SK-N-MC (cell line): Measurements from ENCODE around the gene BICD1.
"Not testable (repeated sequence)": the region's sequence is repeated elsewhere in the genome, so short reads cannot be mapped to it uniquely, and the experiment has no call there.

Experiments used
- DNase-seq: peaks from one replicate; pipeline ENCODE4 v3.0.0-alpha.2; 2011; ENCODE audit warnings: low read depth, low spot score
- H3K27ac ChIP-seq: fragments of 200-600 bp; sonication (generic); 2 replicates; pipeline ENCODE4 v1.5.1; 2016; ENCODE audit warnings: mixed run types
- H3K36me3 ChIP-seq: fragments of 200-600 bp; sonication (generic); 2 replicates; pipeline ENCODE4 v1.6.1; 2017; ENCODE audit warnings: antibody characterized with exemption, low read length, mixed read lengths; ENCODE audit not compliant: insufficient read depth
- H3K4me3 ChIP-seq: fragments of 200-600 bp; sonication (generic); 2 replicates; pipeline ENCODE4 v1.5.1; 2016
- H3K9ac ChIP-seq: fragments of 200-600 bp; sonication (generic); 2 replicates; pipeline ENCODE4 v1.8.0; 2017; ENCODE audit warnings: mixed run types, mixed read lengths; ENCODE audit not compliant: insufficient read length
- H3K9me3 ChIP-seq: fragments of 200-600 bp; sonication (generic); 2 replicates; pipeline ENCODE4 v1.6.1; 2017; ENCODE audit warnings: low read depth, mild to moderate bottlenecking, antibody characterized with exemption, low read length, moderate library complexity, mixed read lengths
- EZH2 ChIP-seq: fragments of 200-600 bp; sonication (generic); IDR thresholded peaks from one replicate; pipeline ENCODE4 v1.6.1; 2017; ENCODE audit warnings: antibody characterized with exemption
- FOXP2 ChIP-seq: optimal IDR thresholded peaks from 2 replicates; pipeline ENCODE3; 2011; ENCODE audit warnings: mild to moderate bottlenecking, moderate library complexity; ENCODE audit not compliant: insufficient read depth; ENCODE audit errors: extremely low read length, control extremely low read depth
- POLR2AphosphoS5 ChIP-seq: IDR thresholded peaks from 2 replicates; pipeline ENCODE4 v1.6.1; 2012; ENCODE audit warnings: mild to moderate bottlenecking, low read depth, low read length, borderline replicate concordance

The BICD1 gene

DNA sequence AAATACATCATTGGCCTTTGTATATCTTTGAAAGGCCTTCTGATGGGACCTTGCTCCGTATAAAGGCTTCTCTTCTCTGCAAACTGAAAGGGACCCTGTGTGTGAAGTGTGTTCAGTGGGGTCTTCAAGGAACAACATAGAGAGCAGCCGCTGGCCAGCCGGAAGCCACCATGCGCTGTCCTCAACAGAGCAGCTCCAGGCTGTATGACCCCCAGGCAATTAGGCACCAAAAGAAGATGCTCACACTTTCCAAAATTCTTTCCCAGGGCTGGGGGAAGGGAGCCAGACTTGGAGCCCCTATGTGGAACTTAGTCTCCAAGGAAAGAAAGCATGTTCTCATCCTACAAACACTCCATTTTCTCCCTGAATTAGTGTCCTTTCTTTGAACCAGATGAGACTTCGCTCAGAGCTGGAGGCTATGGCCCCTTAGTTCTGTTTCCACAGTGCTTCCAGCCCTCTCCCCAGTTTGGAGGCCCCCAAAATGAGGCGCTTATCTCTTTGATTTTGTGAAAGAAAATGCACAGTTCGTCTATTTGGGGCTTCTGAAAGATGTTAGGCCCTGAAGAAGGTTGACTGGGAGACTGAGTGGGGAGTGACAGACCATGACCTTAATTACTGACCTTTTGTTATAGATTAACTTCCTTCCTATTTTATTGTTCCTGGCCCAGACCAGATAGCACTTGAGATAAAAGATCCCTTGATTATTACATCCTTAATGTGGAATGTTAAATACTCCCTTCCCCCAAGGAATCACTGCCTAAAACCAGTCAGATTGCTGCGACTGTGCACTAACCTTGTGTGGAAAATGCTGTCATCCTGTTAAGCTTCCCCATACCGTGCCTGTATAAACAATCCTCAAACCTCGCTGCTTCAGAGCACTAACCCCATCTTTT, 164.4 kb downstream of the BICD1 start:
- DNase-seq = no peak
- TF ChIP-seq FOXP2 = no peak
- TF ChIP-seq POLR2AphosphoS5 = no peak
- no peak for TF ChIP-seq EZH2
- Histone ChIP-seq H3K36me3 (no peaks in the 10 kb centered on the region), H3K9me3 (no peaks in the 10 kb centered on the region), H3K4me3 (no peak overlapping the region), H3K27ac (0 out of 2 replicates have a peak overlapping the region, but pooled peaks have one; percentile 7), H3K9ac (no peak overlapping the region)

DNA sequence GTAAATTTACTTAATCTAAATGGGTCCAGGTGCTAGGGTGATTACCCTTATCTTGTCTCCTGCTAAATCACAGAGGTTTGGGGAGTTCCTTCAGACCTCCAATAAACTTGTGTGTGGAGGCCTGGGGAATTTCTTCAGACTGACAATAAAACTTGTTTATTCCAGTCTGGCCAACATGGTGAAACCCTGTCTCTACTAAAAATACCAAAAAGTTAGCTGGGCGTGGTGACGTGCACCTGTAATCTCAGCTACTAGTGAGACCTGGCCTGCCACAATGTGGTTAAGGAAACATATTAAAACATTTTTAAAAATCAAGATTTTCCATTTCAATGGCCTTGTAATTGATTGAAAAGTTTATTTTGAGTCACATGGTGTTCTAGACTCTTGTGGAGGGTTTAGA, 165.8 kb downstream of the BICD1 start:
- TF ChIP-seq EZH2 (no peak), FOXP2 (no peak), POLR2AphosphoS5 (no peak)
- no peaks in the 10 kb centered on the region for H3K9me3 ChIP-seq
- no peaks in the 10 kb centered on the region for H3K36me3 ChIP-seq
- H3K9ac ChIP-seq = peak overlapping the region; percentile 39
- no peak overlapping the region; the same call in 1 of the 2 replicates for H3K4me3 ChIP-seq
- H3K27ac ChIP-seq = peak overlapping the region; percentile 92
- DNase-seq = no peak

DNA sequence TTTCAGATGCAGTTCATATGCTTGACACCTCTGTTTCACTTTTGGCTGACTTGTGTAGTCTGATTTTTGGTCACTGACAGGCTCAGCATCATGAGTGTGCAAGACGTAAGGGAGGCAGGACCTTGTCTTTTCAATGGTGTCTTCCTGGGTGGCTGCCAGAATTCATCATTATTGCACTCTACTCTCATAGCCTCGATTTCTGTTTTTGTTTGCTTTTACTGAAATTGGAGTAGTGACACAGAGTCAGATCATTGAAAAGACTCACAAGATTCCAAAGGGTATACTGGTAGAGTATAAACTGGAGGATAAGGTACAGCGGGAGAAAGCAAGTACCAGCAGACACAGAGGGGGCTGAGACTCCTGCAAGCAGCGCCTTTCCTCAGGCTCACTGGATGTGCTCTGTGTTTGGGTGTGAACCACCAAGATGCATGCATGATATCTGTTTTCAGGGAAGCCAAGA, 166.4 kb downstream of the BICD1 start:
- Histone ChIP-seq H3K36me3 (no peaks in the 10 kb centered on the region), H3K27ac (peak overlapping the region; percentile 92), H3K9me3 (no peaks in the 10 kb centered on the region), H3K4me3 (peak overlapping the region; percentile 65), H3K9ac (peak overlapping the region; percentile 39)
- no peak for DNase-seq
- TF ChIP-seq FOXP2 = no peak
- TF ChIP-seq POLR2AphosphoS5 = no peak
- TF ChIP-seq EZH2 = no peak

DNA sequence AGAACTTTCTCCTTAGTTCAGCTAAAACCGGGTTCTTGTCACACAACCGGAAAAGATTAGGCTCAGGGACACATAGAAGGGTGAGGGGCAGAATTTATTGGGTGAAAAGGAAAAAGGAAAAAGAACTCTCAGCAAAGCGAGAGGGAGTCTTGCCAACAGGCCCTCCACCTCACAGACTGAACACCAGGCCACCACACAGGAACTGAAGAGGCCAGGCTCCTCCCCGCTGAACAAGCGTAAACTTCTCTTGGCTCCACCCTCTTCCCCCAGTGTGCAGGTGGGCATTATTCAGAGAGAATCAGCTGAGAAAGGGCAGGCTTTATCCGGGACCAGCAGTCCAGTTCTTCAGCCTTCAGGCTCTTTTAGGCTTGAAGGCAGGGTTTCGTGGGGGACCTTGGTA, 167.1 kb downstream of the BICD1 start:
- H3K27ac ChIP-seq = peak overlapping the region; percentile 92
- H3K9ac ChIP-seq = peak overlapping the region; percentile 39
- DNase-seq = no peak

DNA sequence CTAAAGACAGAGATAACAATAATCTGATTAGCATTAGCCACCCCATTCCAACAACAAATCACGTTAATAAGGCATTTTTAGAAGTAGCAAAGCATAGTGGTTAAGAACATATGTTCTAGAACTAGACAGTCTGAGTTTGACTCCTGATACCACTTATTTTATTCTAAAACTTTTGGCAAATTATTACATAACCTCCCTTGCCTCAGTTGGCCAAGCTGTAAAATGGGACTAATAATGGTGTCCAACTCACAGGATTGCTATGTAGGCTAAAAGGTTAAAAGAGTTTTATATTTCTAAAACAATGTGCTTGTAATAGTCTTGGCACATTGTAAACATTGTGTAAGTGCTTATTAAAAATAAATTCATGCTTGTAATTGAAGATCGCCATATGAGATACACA, 168.0 kb downstream of the BICD1 start:
- Histone ChIP-seq H3K4me3 (no peak overlapping the region), H3K9me3 (no peaks in the 10 kb centered on the region), H3K36me3 (no peaks in the 10 kb centered on the region), H3K27ac (no peak overlapping the region), H3K9ac (no peak overlapping the region)
- TF ChIP-seq FOXP2 = no peak
- no peak for TF ChIP-seq POLR2AphosphoS5
- TF ChIP-seq EZH2 = no peak
- no peak for DNase-seq

More for the DNA sequence above, 167.1 kb downstream of the BICD1 start:
- Histone ChIP-seq H3K4me3 (peak overlapping the region; percentile 65), H3K36me3 (no peaks in the 10 kb centered on the region), H3K9me3 (no peaks in the 10 kb centered on the region)
- TF ChIP-seq POLR2AphosphoS5 (peak; percentile 79), EZH2 (no peak)

DNA sequence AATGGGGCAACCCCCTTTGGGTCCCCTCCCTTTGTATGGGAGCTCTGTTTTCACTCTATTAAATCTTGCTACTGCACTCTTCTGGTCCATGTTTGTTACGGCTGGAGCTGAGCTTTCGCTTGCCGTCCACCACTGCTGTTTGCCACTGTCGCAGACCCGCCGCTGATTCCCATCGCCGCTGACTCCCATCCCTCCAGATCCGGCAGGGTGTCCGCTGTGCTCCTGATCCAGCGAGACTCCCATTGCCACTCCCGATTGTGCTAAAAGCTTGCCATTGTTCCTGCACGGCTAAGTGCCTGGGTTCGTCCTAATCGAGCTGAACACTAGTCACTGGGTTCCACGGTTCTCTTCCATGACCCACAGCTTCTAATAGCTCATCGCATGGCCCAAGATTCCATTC, 168.9 kb downstream of the BICD1 start:
- not testable (repeated sequence) for H3K27ac ChIP-seq, H3K9ac ChIP-seq, H3K4me3 ChIP-seq, H3K9me3 ChIP-seq, H3K36me3 ChIP-seq, DNase-seq

DNA sequence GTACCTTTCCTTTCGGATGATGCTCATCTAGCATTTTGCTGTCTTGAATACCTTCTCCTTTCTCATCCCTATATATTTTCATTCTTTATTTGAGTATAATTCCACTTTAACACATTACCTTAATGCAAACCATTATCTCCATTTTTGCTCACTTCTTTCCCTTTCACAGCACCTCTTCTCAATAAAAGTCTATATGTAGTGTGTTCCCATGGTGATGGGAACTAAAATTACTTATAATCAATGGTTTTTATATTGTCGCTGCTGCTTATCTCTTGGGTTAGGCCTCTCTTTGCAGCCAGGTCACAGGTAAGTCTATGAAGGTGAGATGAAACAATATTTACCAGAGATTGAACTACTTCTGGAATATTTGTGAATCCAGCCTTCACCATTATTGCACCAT, 171.1 kb downstream of the BICD1 start:
- DNase-seq = no peak
- Histone ChIP-seq H3K9ac (no peak overlapping the region), H3K27ac (no peak overlapping the region), H3K9me3 (no peaks in the 10 kb centered on the region), H3K36me3 (no peaks in the 10 kb centered on the region), H3K4me3 (no peak overlapping the region)
- no peak for TF ChIP-seq EZH2
- no peak for TF ChIP-seq FOXP2
- TF ChIP-seq POLR2AphosphoS5 = no peak

DNA sequence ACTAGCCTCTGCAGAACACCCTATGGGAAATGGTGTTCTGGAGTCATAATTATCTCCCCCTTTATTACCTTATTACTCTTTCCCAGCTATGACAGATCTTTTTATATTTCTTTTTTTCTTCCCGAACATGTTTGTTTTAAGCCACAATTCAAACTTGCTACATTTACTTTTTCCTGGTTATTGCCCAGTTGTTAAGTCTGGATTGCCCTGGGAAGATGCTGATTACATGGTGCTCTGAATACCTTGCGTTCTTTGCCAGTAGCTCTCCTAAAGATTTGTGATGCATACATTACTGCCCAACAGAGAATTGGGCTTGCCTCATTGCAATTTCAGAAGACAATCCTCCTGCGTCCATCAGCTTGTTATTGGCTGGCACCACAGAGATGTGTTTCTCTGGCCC, 174.5 kb downstream of the BICD1 start:
- H3K4me3 ChIP-seq = no peak overlapping the region
- no peak overlapping the region for H3K27ac ChIP-seq
- DNase-seq = no peak
- no peak overlapping the region for H3K9ac ChIP-seq
- no peaks in the 10 kb centered on the region for H3K36me3 ChIP-seq
- no peak for TF ChIP-seq FOXP2
- no peaks in the 10 kb centered on the region for H3K9me3 ChIP-seq

DNA sequence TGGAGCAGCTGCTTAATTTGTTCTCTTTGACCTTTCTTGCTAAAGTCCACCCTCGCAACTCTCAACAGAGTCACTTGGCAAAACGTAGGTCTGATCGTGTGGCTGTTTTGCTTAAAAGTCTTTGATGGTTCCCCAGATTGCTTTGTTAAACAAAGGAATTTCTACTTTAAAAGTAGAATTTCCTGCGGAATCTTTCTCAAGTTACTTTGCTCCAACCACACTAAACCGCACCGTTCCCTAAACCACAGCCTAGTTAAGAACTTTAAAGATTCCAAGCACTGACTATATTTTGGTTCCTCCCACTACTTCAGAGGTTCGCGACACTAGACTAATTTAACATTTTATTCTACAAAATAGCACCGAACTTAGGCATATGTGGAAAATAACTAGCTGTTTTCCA, 177.9 kb downstream of the BICD1 start:
- no peak overlapping the region for H3K27ac ChIP-seq
- H3K9ac ChIP-seq = no peak overlapping the region
- no peaks in the 10 kb centered on the region for H3K9me3 ChIP-seq
- no peaks in the 10 kb centered on the region for H3K36me3 ChIP-seq
- TF ChIP-seq POLR2AphosphoS5 (no peak), EZH2 (no peak), FOXP2 (no peak)
- no peak overlapping the region for H3K4me3 ChIP-seq
- no peak for DNase-seq
